ENCODE data around the gene VTN. TPM values are rescaled to one million over a fixed set of nuclear protein-coding genes. Genes with fewer than 3 reads are reported as not detected.

The VTN gene
- total and polyA plus RNA-seq, 8 donors, result 0.72 to 2.9 (median 1.1) TPM; not detected in 3

GRCh38 chr17:28368306-28368831 is 1.7 kb downstream of the VTN start:
- TF ChIP-seq, protein P1, sequence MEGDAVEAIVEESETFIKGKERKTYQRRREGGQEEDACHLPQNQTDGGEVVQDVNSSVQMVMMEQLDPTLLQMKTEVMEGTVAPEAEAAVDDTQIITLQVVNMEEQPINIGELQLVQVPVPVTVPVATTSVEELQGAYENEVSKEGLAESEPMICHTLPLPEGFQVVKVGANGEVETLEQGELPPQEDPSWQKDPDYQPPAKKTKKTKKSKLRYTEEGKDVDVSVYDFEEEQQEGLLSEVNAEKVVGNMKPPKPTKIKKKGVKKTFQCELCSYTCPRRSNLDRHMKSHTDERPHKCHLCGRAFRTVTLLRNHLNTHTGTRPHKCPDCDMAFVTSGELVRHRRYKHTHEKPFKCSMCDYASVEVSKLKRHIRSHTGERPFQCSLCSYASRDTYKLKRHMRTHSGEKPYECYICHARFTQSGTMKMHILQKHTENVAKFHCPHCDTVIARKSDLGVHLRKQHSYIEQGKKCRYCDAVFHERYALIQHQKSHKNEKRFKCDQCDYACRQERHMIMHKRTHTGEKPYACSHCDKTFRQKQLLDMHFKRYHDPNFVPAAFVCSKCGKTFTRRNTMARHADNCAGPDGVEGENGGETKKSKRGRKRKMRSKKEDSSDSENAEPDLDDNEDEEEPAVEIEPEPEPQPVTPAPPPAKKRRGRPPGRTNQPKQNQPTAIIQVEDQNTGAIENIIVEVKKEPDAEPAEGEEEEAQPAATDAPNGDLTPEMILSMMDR (IDR thresholded peaks at IDR 0.05), result no peak
- TF ChIP-seq EP300 (IDR thresholded peaks at IDR 0.05) (no peak), POLR2AphosphoS5 (IDR thresholded peaks at IDR 0.05) (no peak), POLR2A (IDR thresholded peaks at IDR 0.05) (no peak)
- Histone ChIP-seq H3K4me1 (peaks cover 28 to 38% (median 36%) of the 10 kb centered on the region in 4 donors), H3K9me3 (no peaks in the 10 kb centered on the region), H3K27ac (no peak overlapping the region), H3K4me3 (no peak overlapping the region), H3K36me3 (peaks cover 4 to 23% (median 20%) of the 10 kb centered on the region in 4 donors), H3K27me3 (peaks cover 0 to 21% (median 5%) of the 10 kb centered on the region in 3 donors)
- intact Hi-C loops (cut with DNase I; ENCODE audit: low total_unique reads), result no loop called here
- 50 to 70% (median 56%) methylated on average over 5 of the region's 5 CpGs for WGBS, 5 donors
- DNase-seq, result no peak

- DNase-seq, result no peak
- Histone ChIP-seq H3K4me1 (peaks cover 26 to 32% (median 32%) of the 10 kb centered on the region in 4 donors), H3K4me3 (no peak overlapping the region), H3K9me3 (no peaks in the 10 kb centered on the region), H3K27ac (no peak overlapping the region), H3K36me3 (peaks cover 8 to 29% (median 26%) of the 10 kb centered on the region in 4 donors), H3K27me3 (peaks cover 0 to 15% (median 5%) of the 10 kb centered on the region in 3 donors)
- intact Hi-C loops (cut with DNase I; ENCODE audit: low total_unique reads), result no loop called here
- no peak for TF ChIP-seq POLR2A (IDR thresholded peaks at IDR 0.05)
- TF ChIP-seq, protein P1 (IDR thresholded peaks at IDR 0.05), result no peak
- TF ChIP-seq POLR2AphosphoS5 (IDR thresholded peaks at IDR 0.05), result no peak
- TF ChIP-seq EP300 (IDR thresholded peaks at IDR 0.05), result no peak
- 79 to 89% (median 86%) methylated on average over 13 to 21 of the region's 21 CpGs for WGBS, 5 donors
Measured at GRCh38 chr17:28367641-28368305, 2.3 kb downstream of the VTN start.

DNA sequence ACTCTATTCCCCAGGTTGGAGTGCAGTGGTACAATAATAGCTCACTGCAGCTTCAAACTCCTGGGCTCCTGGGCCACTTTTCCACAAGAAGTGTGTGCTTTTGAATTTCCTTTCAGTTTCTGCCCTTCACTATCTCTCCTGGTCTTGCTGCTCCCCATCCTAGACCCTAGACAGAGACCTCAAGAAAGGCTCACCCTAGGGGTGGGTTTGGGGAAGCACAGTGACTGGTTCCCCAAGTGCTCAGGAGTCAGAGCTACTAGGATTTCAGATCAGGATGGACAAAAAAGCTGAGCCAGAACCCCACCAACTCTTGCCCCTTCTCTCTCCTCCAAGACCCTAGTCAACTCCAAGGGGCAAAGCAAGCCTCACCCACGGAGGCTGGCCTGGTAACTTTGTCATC is 3.5 kb downstream of the VTN start:
- no peak overlapping the region for H3K27ac ChIP-seq
- H3K27me3 ChIP-seq, result peaks cover 0 to 3% (median 1%) of the 10 kb centered on the region in 3 donors
- H3K4me3 ChIP-seq, result no peak overlapping the region
- peaks cover 15 to 21% (median 20%) of the 10 kb centered on the region in 4 donors for H3K4me1 ChIP-seq
- WGBS, 5 donors, result 57 to 90% (median 76%) methylated on average over 1 of the region's 1 CpG
- H3K36me3 ChIP-seq, result peaks cover 11 to 41% (median 37%) of the 10 kb centered on the region in 4 donors
- intact Hi-C loops (cut with DNase I; ENCODE audit: low total_unique reads), result no loop called here
- TF ChIP-seq POLR2A (IDR thresholded peaks at IDR 0.05) (no peak), EP300 (IDR thresholded peaks at IDR 0.05) (no peak), POLR2AphosphoS5 (IDR thresholded peaks at IDR 0.05) (no peak)
- TF ChIP-seq, protein P1 (IDR thresholded peaks at IDR 0.05), result no peak
- no peak for DNase-seq
- H3K9me3 ChIP-seq, result no peaks in the 10 kb centered on the region

- no peak for DNase-seq
- no peak overlapping the region for H3K4me3 ChIP-seq
- intact Hi-C loops (cut with DNase I; ENCODE audit: low total_unique reads), result no loop called here
- WGBS, 5 donors, result 82 to 97% (median 92%) methylated on average over 3 of the region's 3 CpGs
- H3K27ac ChIP-seq, result no peak overlapping the region
- no peaks in the 10 kb centered on the region for H3K9me3 ChIP-seq
- peaks cover 21 to 52% (median 49%) of the 10 kb centered on the region in 4 donors for H3K36me3 ChIP-seq
- peaks cover 7 to 10% (median 9%) of the 10 kb centered on the region in 4 donors for H3K4me1 ChIP-seq
- H3K27me3 ChIP-seq, result no peaks in the 10 kb centered on the region
- TF ChIP-seq POLR2AphosphoS5 (IDR thresholded peaks at IDR 0.05), result no peak
- no peak for TF ChIP-seq EP300 (IDR thresholded peaks at IDR 0.05)
- TF ChIP-seq, protein P1 (IDR thresholded peaks at IDR 0.05), result no peak
- no peak for TF ChIP-seq POLR2A (IDR thresholded peaks at IDR 0.05)
Measured at GRCh38 chr17:28365487-28365886, 4.6 kb downstream of the VTN start.

Measured in stomach (tissue), 9 donors.